Ishikawa (cell line): ENCODE measurements around the gene ZYG11B.

Experiments
- CEBPB ChIP-seq: IDR thresholded peaks from 2 replicates; pipeline ENCODE4 v1.6.1; 2012
- CREB1 ChIP-seq: IDR thresholded peaks from 2 replicates; pipeline ENCODE4 v1.6.1; 2012; ENCODE audit warnings: low read depth
- EGR1 ChIP-seq: IDR thresholded peaks from 2 replicates; pipeline ENCODE4 v1.6.1; 2012
- EP300 ChIP-seq: IDR thresholded peaks from 2 replicates; pipeline ENCODE4 v1.6.1; 2012; ENCODE audit warnings: borderline replicate concordance
- RAD21 ChIP-seq: IDR thresholded peaks from 2 replicates; pipeline ENCODE4 v1.6.1; 2012; ENCODE audit warnings: low read depth
- TAF1 ChIP-seq: IDR thresholded peaks from 2 replicates; pipeline ENCODE4 v1.6.1; 2012; ENCODE audit warnings: low read depth, mild to moderate bottlenecking
- TEAD4 ChIP-seq: IDR thresholded peaks from 2 replicates; pipeline ENCODE4 v1.6.1; 2012
- TF ChIP-seq, protein P1 (sequence below): IDR thresholded peaks from 2 replicates; pipeline ENCODE4 v1.6.1; 2012; ENCODE audit warnings: low read depth, mild to moderate bottlenecking
- TF ChIP-seq, protein P2 (sequence below): IDR thresholded peaks from 2 replicates; pipeline ENCODE4 v1.6.1; 2012

DNA sequence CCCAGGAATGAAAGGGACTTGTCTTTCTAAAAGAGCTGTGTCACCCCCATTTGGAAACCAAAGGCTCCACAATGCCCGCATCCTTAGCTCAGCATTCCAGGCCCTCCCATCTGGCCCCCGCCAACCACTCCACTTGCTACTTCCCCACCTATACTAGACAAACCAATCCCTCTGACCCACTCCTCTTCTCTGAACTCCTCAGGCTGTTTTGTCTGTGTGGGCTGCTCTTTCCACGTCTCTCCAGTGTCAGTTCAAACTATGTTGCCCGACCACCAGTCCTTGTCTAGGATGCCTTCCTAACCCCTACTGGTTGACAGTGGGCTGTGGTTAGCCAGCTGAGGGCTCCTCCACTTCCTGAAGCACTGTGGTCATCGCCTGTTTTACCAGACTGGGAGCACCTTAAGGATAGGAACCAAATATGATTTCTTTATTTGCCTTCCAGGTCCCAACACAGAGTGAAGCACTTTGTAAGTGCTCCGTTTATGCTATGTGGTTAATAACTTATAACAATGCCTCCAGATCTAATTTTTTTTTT is 20.1 kb upstream of the ZYG11B start:
- TF ChIP-seq, protein P1, sequence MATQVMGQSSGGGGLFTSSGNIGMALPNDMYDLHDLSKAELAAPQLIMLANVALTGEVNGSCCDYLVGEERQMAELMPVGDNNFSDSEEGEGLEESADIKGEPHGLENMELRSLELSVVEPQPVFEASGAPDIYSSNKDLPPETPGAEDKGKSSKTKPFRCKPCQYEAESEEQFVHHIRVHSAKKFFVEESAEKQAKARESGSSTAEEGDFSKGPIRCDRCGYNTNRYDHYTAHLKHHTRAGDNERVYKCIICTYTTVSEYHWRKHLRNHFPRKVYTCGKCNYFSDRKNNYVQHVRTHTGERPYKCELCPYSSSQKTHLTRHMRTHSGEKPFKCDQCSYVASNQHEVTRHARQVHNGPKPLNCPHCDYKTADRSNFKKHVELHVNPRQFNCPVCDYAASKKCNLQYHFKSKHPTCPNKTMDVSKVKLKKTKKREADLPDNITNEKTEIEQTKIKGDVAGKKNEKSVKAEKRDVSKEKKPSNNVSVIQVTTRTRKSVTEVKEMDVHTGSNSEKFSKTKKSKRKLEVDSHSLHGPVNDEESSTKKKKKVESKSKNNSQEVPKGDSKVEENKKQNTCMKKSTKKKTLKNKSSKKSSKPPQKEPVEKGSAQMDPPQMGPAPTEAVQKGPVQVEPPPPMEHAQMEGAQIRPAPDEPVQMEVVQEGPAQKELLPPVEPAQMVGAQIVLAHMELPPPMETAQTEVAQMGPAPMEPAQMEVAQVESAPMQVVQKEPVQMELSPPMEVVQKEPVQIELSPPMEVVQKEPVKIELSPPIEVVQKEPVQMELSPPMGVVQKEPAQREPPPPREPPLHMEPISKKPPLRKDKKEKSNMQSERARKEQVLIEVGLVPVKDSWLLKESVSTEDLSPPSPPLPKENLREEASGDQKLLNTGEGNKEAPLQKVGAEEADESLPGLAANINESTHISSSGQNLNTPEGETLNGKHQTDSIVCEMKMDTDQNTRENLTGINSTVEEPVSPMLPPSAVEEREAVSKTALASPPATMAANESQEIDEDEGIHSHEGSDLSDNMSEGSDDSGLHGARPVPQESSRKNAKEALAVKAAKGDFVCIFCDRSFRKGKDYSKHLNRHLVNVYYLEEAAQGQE = no peak
- TF ChIP-seq, protein P2, sequence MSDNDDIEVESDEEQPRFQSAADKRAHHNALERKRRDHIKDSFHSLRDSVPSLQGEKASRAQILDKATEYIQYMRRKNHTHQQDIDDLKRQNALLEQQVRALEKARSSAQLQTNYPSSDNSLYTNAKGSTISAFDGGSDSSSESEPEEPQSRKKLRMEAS = no peak
- no peak for TF ChIP-seq TEAD4
- no peak for TF ChIP-seq RAD21
- TF ChIP-seq EP300 = no peak
- no peak for TF ChIP-seq CREB1
- TF ChIP-seq TAF1 = no peak
- TF ChIP-seq CEBPB = no peak
- no peak for TF ChIP-seq EGR1
